SK-MEL-5 (cell line): Measurements from ENCODE around the gene ZNF423. TPM values are rescaled to one million over a fixed set of nuclear protein-coding genes. Genes with fewer than 3 reads are reported as not detected.

Experiments
- DNase-seq: peaks from one replicate; pipeline ENCODE4 v3.0.0-alpha.2; 2016; ENCODE audit warnings: low read depth, low spot score
- in situ Hi-C: cut with HindIII; loops from 2 replicates; pipeline ENCODE4 v1.10.0; 2016; ENCODE audit warnings: low sequenced_read_pairs, high pct_unique_total_duplicates, low pct_unique_long_range_greater_than_20kb
- total RNA-seq: library from RNA; depleted of rRNA; stranded (reverse); fragments of >200 nt; shearing (Covaris generic); gene quantifications from 2 replicates; pipeline ENCODE4 v1.2.3, GENCODE V29; 2014

The ZNF423 gene
- total RNA-seq, 1 experiment from 2014 or later: not detected

GRCh38 chr16:49483251-49483650 lies 372.7 kb downstream of the ZNF423 start:
- in situ Hi-C loops: no loop called here
- DNase-seq: no peak

GRCh38 chr16:49482690-49483089 lies 373.2 kb downstream of the ZNF423 start:
- in situ Hi-C loops: no loop called here
- DNase-seq: no peak

- in situ Hi-C loops: no loop called here
- DNase-seq: no peak
These were observed 377.3 kb downstream of the ZNF423 start for GRCh38 chr16:49478616-49479015.

- no peak for DNase-seq
- in situ Hi-C loops: no loop called here
These were observed 377.8 kb downstream of the ZNF423 start for GRCh38 chr16:49478107-49478506.

- no peak for DNase-seq
- in situ Hi-C loops: no loop called here
These were observed 378.5 kb downstream of the ZNF423 start for GRCh38 chr16:49477250-49477895.

DNA sequence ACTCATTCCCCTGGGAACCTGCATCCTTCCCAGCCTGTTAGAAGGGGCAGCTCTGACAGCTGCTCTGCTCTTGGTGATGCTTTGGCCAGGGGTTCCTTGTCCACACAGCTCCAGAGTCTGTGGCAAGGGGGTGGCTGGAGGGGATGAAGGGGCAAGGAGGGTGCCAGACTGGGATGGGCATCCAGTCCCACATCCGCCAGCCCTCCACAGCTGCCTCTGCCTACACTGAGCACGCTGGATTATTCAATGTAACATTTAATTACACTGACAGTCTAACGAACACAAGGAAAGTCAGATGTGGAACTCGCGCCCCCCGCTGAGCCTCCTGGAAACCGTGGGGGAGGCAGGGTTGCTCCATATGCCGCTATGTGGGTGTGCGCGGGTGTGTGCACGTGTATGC lies 381.2 kb downstream of the ZNF423 start:
- in situ Hi-C loops: no loop called here
- no peak for DNase-seq

GRCh38 chr16:49473773-49474172 lies 382.1 kb downstream of the ZNF423 start:
- DNase-seq: no peak
- in situ Hi-C loops: no loop called here

GRCh38 chr16:49473131-49473530 lies 382.8 kb downstream of the ZNF423 start:
- no peak for DNase-seq
- in situ Hi-C loops: no loop called here

- no peak for DNase-seq
- in situ Hi-C loops: no loop called here
These were observed 383.3 kb downstream of the ZNF423 start for GRCh38 chr16:49472598-49472997.

GRCh38 chr16:49471038-49471727 lies 384.7 kb downstream of the ZNF423 start:
- in situ Hi-C loops: no loop called here
- DNase-seq: no peak

DNA sequence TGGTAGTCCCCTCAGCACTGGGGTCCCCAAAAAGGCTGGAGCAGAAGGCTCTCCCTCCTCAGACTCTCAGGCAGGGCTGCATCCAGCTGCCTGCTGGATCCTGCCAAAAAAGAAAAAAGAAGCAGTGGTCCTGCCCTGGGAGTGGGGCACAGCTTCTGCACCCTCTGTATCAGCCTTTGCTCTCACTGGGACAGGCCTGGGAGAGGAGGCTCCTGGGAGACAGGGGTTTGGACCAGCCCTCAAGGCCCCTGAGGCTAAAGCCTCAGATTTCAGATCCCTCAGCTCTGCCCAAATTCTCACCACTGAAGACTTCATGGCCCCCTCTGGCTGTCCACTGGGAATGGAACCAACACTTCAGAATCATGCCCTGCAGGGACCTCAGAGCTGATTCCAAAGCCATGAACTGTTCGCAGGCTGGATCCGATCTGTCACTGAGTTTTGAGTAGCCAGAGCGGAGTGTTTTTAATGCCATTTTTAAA lies 385.4 kb downstream of the ZNF423 start:
- in situ Hi-C loops: no loop called here
- no peak for DNase-seq

GRCh38 chr16:49469930-49470451 lies 385.9 kb downstream of the ZNF423 start:
- no peak for DNase-seq
- in situ Hi-C loops: no loop called here

GRCh38 chr16:49469311-49469670 lies 386.6 kb downstream of the ZNF423 start:
- in situ Hi-C loops: no loop called here
- DNase-seq: no peak

GRCh38 chr16:49468611-49469310 lies 387.2 kb downstream of the ZNF423 start:
- no peak for DNase-seq
- in situ Hi-C loops: no loop called here

- in situ Hi-C loops: no loop called here
- DNase-seq: no peak
These were observed 388.2 kb downstream of the ZNF423 start for GRCh38 chr16:49467540-49468372.

DNA sequence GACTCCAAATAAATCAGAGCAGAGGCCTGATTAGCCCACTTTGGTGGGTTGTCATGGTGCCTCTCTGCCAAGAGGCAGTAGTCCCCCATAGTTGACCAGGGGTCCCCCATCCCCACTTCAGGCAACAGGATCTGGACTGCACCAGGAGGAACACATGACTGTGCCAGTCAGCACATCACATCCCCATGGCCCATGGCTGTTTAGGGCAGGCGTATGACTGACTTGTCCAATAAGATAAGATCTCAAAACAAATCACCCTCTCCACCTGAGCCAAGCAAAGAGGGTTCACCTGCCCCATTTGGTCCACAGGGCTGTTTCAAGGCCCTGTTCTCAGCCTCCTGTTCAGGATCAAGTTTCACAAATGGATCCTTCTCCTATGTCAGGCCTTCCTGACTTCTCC lies 389.0 kb downstream of the ZNF423 start:
- no peak for DNase-seq
- in situ Hi-C loops: no loop called here

DNA sequence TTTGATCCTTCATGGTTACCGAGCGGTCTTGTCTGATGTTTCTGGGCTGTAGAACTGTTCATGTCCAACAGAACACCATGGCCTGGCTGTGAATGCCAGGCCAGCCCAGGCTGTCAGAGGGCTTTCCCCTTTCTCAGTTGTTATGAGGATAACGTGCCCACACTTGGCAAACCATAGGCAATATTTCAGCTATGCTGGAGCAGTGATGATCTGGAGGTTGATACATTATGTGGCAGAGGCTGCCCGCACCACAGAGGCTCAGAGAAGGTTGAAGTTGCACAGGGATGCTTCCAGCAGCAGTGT lies 389.4 kb downstream of the ZNF423 start:
- no peak for DNase-seq
- in situ Hi-C loops: no loop called here
